NB4 (cell line): Measurements from ENCODE around the gene SLCO3A1.

Experiments used
- MAX ChIP-seq: IDR thresholded peaks from 2 replicates; pipeline ENCODE4 v1.6.1; 2011; ENCODE audit warnings: low read depth, low read length
- POLR2A ChIP-seq: IDR thresholded peaks from 2 replicates; pipeline ENCODE4 v1.6.1; 2011; ENCODE audit warnings: mild to moderate bottlenecking; ENCODE audit not compliant: insufficient read length; ENCODE audit errors: extremely low read depth
- TF ChIP-seq, protein P1 (sequence below): IDR thresholded peaks from one replicate; pipeline ENCODE4 v1.5.1; 2012; ENCODE audit warnings: low read depth, low read length

- no peak for TF ChIP-seq MAX
- TF ChIP-seq, protein P1, sequence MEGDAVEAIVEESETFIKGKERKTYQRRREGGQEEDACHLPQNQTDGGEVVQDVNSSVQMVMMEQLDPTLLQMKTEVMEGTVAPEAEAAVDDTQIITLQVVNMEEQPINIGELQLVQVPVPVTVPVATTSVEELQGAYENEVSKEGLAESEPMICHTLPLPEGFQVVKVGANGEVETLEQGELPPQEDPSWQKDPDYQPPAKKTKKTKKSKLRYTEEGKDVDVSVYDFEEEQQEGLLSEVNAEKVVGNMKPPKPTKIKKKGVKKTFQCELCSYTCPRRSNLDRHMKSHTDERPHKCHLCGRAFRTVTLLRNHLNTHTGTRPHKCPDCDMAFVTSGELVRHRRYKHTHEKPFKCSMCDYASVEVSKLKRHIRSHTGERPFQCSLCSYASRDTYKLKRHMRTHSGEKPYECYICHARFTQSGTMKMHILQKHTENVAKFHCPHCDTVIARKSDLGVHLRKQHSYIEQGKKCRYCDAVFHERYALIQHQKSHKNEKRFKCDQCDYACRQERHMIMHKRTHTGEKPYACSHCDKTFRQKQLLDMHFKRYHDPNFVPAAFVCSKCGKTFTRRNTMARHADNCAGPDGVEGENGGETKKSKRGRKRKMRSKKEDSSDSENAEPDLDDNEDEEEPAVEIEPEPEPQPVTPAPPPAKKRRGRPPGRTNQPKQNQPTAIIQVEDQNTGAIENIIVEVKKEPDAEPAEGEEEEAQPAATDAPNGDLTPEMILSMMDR, result no peak
- no peak for TF ChIP-seq POLR2A
Observed at GRCh38 chr15:91844341-91844740, 9.2 kb upstream of the SLCO3A1 start.
